HepG2 (cell line): ENCODE measurements around the gene HCFC1R1. TPM values are rescaled to one million over a fixed set of nuclear protein-coding genes. Genes with fewer than 3 reads are reported as not detected.

Source experiments
- ATAC-seq: fragments of 200-7000 bp; cut with Tn5 transposase; 3 replicates; pipeline ENCODE4 v1.9.1; 2020; ENCODE audit warnings: mild to moderate bottlenecking, moderate library complexity
- BruUV-seq: library from RNA; stranded (reverse); fragments of 400-500 nt; replicated peaks from 2 replicates; lab custom pipeline; 2021; lab: Mats Ljungman, UMichigan
- CTCF ChIA-PET: fragments of 300-600 bp; formaldehyde crosslinking; extraction: SDS; loops from one replicate; lab custom pipeline; 2021; ENCODE audit warnings: low total read pairs, inconsistent platforms, low intra/inter-chr PET ratio; lab: Yijun Ruan, JAX
- POLR2A ChIA-PET: fragments of 350-600 bp; sonication (Branson Sonifier 250); formaldehyde crosslinking; loops from one replicate; lab custom pipeline; 2020; ENCODE audit warnings: antibody characterized with exemption, inconsistent platforms; lab: Yijun Ruan, JAX
- DNase-seq: peaks from one replicate; pipeline ENCODE4 v3.0.0-alpha.2; 2015; ENCODE audit warnings: low spot score
- FAIRE-seq: peaks from 3 replicates; lab custom pipeline; 2011; peaks lifted over from hg19 to GRCh38; lab: Jason Lieb, UNC
- H2AFZ ChIP-seq: one replicate; pipeline ENCODE4 v1.6.1; 2011; ENCODE audit warnings: low read length, inconsistent platforms
- H3K27ac ChIP-seq: fragments of 300-600 bp; 3 replicates; pipeline ENCODE4 v1.8.0; 2011; ENCODE audit warnings: mixed run types, mild to moderate bottlenecking, mixed read lengths, low read length, inconsistent platforms; ENCODE audit not compliant: insufficient read depth; ENCODE audit errors: extremely low read length
- H3K27me3 ChIP-seq, 2 experiments: fragments of 200-600 bp in 1 of 2; 2 replicates in 1 of 2; 3 replicates in 1 of 2; pipeline versions ENCODE4 v1.6.0 to v1.8.0; 2011; ENCODE audit warnings: low read length in 2 of 2, mild to moderate bottlenecking in 2 of 2, moderate library complexity in 2 of 2, inconsistent platforms in 1 of 2; ENCODE audit not compliant: insufficient read depth in 2 of 2, control insufficient read depth in 1 of 2
- H3K36me3 ChIP-seq, 2 experiments: fragments of 200-600 bp in 1 of 2; replicated peaks in 1 of 2; 2 replicates in 1 of 2; 3 replicates in 1 of 2; pipeline versions ENCODE4 v1.5.1 to v1.8.0; 2011; ENCODE audit warnings: low read length in 2 of 2, inconsistent platforms in 1 of 2; ENCODE audit not compliant: insufficient read depth in 2 of 2, control insufficient read depth in 1 of 2
- H3K4me1 ChIP-seq: 2 replicates; pipeline ENCODE4 v1.5.1; 2012; ENCODE audit warnings: low read length, inconsistent platforms; ENCODE audit not compliant: insufficient read depth
- H3K4me2 ChIP-seq: 2 replicates; pipeline ENCODE4 v1.6.0; 2011; ENCODE audit warnings: low read depth, low read length, inconsistent platforms
- H3K4me3 ChIP-seq, 3 experiments: fragments of 200-600 bp in 1 of 3; sonication (generic), shearing (Covaris generic) in 1 of 3; replicated peaks in 1 of 3; 2 replicates each; pipeline ENCODE4 v1.5.1; 2011 to 2016; ENCODE audit warnings: low read length in 3 of 3, inconsistent platforms in 2 of 3, low read depth in 2 of 3, mild to moderate bottlenecking in 2 of 3, control low read depth in 1 of 3, mixed read lengths in 1 of 3; ENCODE audit not compliant: insufficient read depth in 1 of 3
- H3K79me2 ChIP-seq: one replicate; pipeline ENCODE4 v1.6.1; 2011; ENCODE audit warnings: low read length, inconsistent platforms; ENCODE audit not compliant: insufficient read depth
- H3K9ac ChIP-seq: 2 replicates; pipeline ENCODE4 v1.6.0; 2011; ENCODE audit warnings: mild to moderate bottlenecking, low read depth, low read length, inconsistent platforms; ENCODE audit not compliant: insufficient read depth
- H3K9me3 ChIP-seq: 2 replicates; pipeline ENCODE4 v1.5.1; 2012; ENCODE audit warnings: mild to moderate bottlenecking, low read length
- H4K20me1 ChIP-seq: 2 replicates; pipeline ENCODE4 v1.6.0; 2011; ENCODE audit warnings: inconsistent platforms, mild to moderate bottlenecking, low read length, moderate library complexity; ENCODE audit not compliant: insufficient read depth
- HOXD1 ChIP-seq: sonication (generic); formaldehyde crosslinking; IDR thresholded peaks from 2 replicates; pipeline ENCODE4 v1.5.0; 2020; ENCODE audit warnings: missing genetic modification reagents
- ZNF407 ChIP-seq: sonication (generic); formaldehyde crosslinking; IDR thresholded peaks from one replicate; pipeline ENCODE4 v1.5.1; 2020; ENCODE audit warnings: mild to moderate bottlenecking, missing genetic modification reagents; ENCODE audit errors: not compliant biosample characterization
- WGBS: methylation state at CpG from one replicate; pipeline ENCODE4 v1.1.6; 2017; ENCODE audit warnings: low lambda C conversion rate; 5-methylcytosine and 5-hydroxymethylcytosine counted together
- in situ Hi-C: cut with HindIII; loops from 2 replicates; pipeline ENCODE4 v1.10.0; 2017; ENCODE audit warnings: low pct_unique_long_range_greater_than_20kb; ENCODE audit not compliant: extremely low pct_ligation_motif_present
- intact Hi-C: fragments of 100-400 bp; cut with micrococcal nuclease; formaldehyde crosslinking; loops from one replicate; pipeline ENCODE4 v1.10.0; 2022; ENCODE audit not compliant: unreplicated experiment
- polyA plus RNA-seq, 8 experiments: library from polyadenylated mRNA; depleted of rRNA in 3 of 8; stranded (reverse) in 7 of 8; unstranded in 1 of 8; fragments of >200 nt; fragmentation: Illumina TruSeq in 4 of 8; extraction: Trizol in 4 of 8; gene quantifications; 2 replicates each; pipeline versions ENCODE4 v1.2.1 to v1.2.3, GENCODE V29; 2011 to 2016; ENCODE audit warnings: low read depth in 4 of 8, missing spikeins in 1 of 8, mixed read lengths in 1 of 8; ENCODE audit not compliant: insufficient read depth in 1 of 8
- total RNA-seq, 5 experiments: library from RNA; depleted of rRNA; stranded (reverse); fragments of >200 nt; fragmentation: Illumina TruSeq; extraction: Trizol; gene quantifications; 2 replicates each; pipeline ENCODE4 v1.2.3, GENCODE V29; 2016; ENCODE audit warnings: low read depth in 1 of 5

HCFC1R1 gene
- total and polyA plus RNA-seq, 2 of the 13 experiments (the other 11 are each of a cell fraction or from before 2014, with no cell fraction given) = 13.8 to 16.1 TPM

- no peaks in the 10 kb centered on the region for H3K9me3 ChIP-seq
- DNase-seq (no peak), FAIRE-seq (no peak)
- no peak overlapping the region for H3K4me3 ChIP-seq
- H3K36me3 ChIP-seq = no peaks in the 10 kb centered on the region
- intact Hi-C loops = no loop called here
- in situ Hi-C loops = no loop called here
- peaks cover 19 to 60% of the 10 kb centered on the region in 2 experiments for H3K27me3 ChIP-seq
- H3K9ac ChIP-seq = no peak overlapping the region
- TF ChIP-seq ZNF407 (CRISPR knock-in tag) = no peak
- TF ChIP-seq HOXD1 (CRISPR knock-in tag) = peak; percentile 83
- TF ChIP-seq, all 625 proteins: peak for 1
- no peaks in the 10 kb centered on the region for H3K79me2 ChIP-seq
- no peak overlapping the region for H3K4me2 ChIP-seq
- no peak for ATAC-seq
- POLR2A ChIA-PET = no interaction called here
- H3K27ac ChIP-seq = no peak overlapping the region
- no peak overlapping the region for H2AFZ ChIP-seq
- no TSS peak for BruUV-seq
- no CpG with 5 or more reads among the region's 8 CpGs for WGBS
- peaks cover 22% of the 10 kb centered on the region for H3K4me1 ChIP-seq
- CTCF ChIA-PET = no interaction called here
- no peaks in the 10 kb centered on the region for H4K20me1 ChIP-seq
Observed at GRCh38 chr16:2987833-2988232, 35.9 kb downstream of the HCFC1R1 start.
